OCI-LY3 (cell line): ENCODE data around the gene KCTD15.

Experiments used
- H2AFZ ChIP-seq: fragments of 200-600, 300-600 bp; shearing (Covaris generic); 2 replicates; pipeline ENCODE4 v1.6.0; 2014; ENCODE audit warnings: antibody characterized with exemption, low read depth, low read length
- H3K27ac ChIP-seq: fragments of 200-600, 300-600 bp; sonication (generic); 2 replicates; pipeline ENCODE4 v1.5.1; 2014; ENCODE audit warnings: mild to moderate bottlenecking, low read length, moderate library complexity, mixed read lengths
- H3K27me3 ChIP-seq: fragments of 200-600, 300-600 bp; sonication (generic); 2 replicates; pipeline ENCODE4 v1.6.1; 2014; ENCODE audit warnings: low read depth, low read length, mixed read lengths
- H3K36me3 ChIP-seq: fragments of 200-600, 300-600 bp; sonication (generic); replicated peaks from 2 replicates; pipeline ENCODE3; 2014; ENCODE audit warnings: low read depth, low read length, mixed read lengths
- H3K4me1 ChIP-seq: fragments of 300-600, 200-600 bp; sonication (generic); 2 replicates; pipeline ENCODE4 v1.6.1; 2014; ENCODE audit warnings: low read length, mixed read lengths
- H3K4me2 ChIP-seq: fragments of 200-600, 300-600 bp; sonication (generic); 2 replicates; pipeline ENCODE4 v1.6.1; 2014; ENCODE audit warnings: low read length, mixed read lengths
- H3K4me3 ChIP-seq: fragments of 300-600, 200-600 bp; sonication (generic); 2 replicates; pipeline ENCODE4 v1.5.1; 2014; ENCODE audit warnings: antibody characterized with exemption, mild to moderate bottlenecking, low read length, moderate library complexity
- H3K79me2 ChIP-seq: fragments of 300-600, 200-600 bp; shearing (Covaris generic); 2 replicates; pipeline ENCODE4 v1.6.1; 2014; ENCODE audit warnings: mild to moderate bottlenecking, low read length, mixed read lengths
- H3K9ac ChIP-seq: fragments of 300-600, 200-600 bp; shearing (Covaris generic); 2 replicates; pipeline ENCODE4 v1.6.0; 2014; ENCODE audit warnings: mild to moderate bottlenecking, low read length, moderate library complexity
- H3K9me3 ChIP-seq: fragments of 200-600, 300-600 bp; shearing (Covaris generic); 2 replicates; pipeline ENCODE4 v1.6.1; 2014; ENCODE audit warnings: low read length, mixed read lengths; ENCODE audit not compliant: insufficient read depth
- H4K20me1 ChIP-seq: fragments of 200-600, 300-600 bp; sonication (generic); 2 replicates; pipeline ENCODE4 v1.6.1; 2016; ENCODE audit warnings: low read length, mixed read lengths; ENCODE audit not compliant: insufficient read depth
- CTCF ChIP-seq: fragments of 200-600, 300-600 bp; sonication (generic); IDR thresholded peaks from 2 replicates; pipeline ENCODE4 v1.5.1; 2014; ENCODE audit warnings: antibody characterized with exemption, low read length, low read depth
- EZH2phosphoT487 ChIP-seq: fragments of 200-600 bp; shearing (Covaris generic); IDR thresholded peaks from 2 replicates; pipeline ENCODE4 v1.6.1; 2018; ENCODE audit warnings: antibody characterized with exemption, mixed run types, low read depth

The KCTD15 gene

GRCh38 chr19:33859016-33859415 lies 62.3 kb downstream of the KCTD15 start:
- Histone ChIP-seq H3K9me3 (no peaks in the 10 kb centered on the region), H3K27ac (no peak overlapping the region), H3K4me1 (no peaks in the 10 kb centered on the region), H3K4me2 (no peak overlapping the region), H3K4me3 (no peak overlapping the region), H4K20me1 (no peaks in the 10 kb centered on the region), H3K9ac (no peak overlapping the region), H3K27me3 (peaks cover 8% of the 10 kb centered on the region; the same call in 1 of the 2 replicates), H2AFZ (no peak overlapping the region), H3K36me3 (no peaks in the 10 kb centered on the region), H3K79me2 (no peaks in the 10 kb centered on the region)
- no peak for TF ChIP-seq EZH2phosphoT487
- no peak for TF ChIP-seq CTCF

- H3K36me3 ChIP-seq = no peaks in the 10 kb centered on the region
- TF ChIP-seq CTCF (no peak), EZH2phosphoT487 (no peak)
- no peaks in the 10 kb centered on the region for H3K9me3 ChIP-seq
- no peak overlapping the region for H3K9ac ChIP-seq
- H3K4me3 ChIP-seq = no peak overlapping the region
- H3K27ac ChIP-seq = no peak overlapping the region
- no peaks in the 10 kb centered on the region for H4K20me1 ChIP-seq
- no peak overlapping the region for H3K4me2 ChIP-seq
- no peaks in the 10 kb centered on the region for H3K79me2 ChIP-seq
- H2AFZ ChIP-seq = no peak overlapping the region
- peaks cover 8% of the 10 kb centered on the region; the same call in 1 of the 2 replicates for H3K27me3 ChIP-seq
- H3K4me1 ChIP-seq = no peaks in the 10 kb centered on the region
Measured at GRCh38 chr19:33860312-33861090, 63.8 kb downstream of the KCTD15 start.

GRCh38 chr19:33861950-33862349 lies 65.3 kb downstream of the KCTD15 start:
- H4K20me1 ChIP-seq = no peaks in the 10 kb centered on the region
- no peaks in the 10 kb centered on the region for H3K36me3 ChIP-seq
- H2AFZ ChIP-seq = no peak overlapping the region
- no peak overlapping the region for H3K9ac ChIP-seq
- no peak overlapping the region for H3K4me2 ChIP-seq
- H3K4me3 ChIP-seq = no peak overlapping the region
- no peak for TF ChIP-seq CTCF
- TF ChIP-seq EZH2phosphoT487 = no peak
- no peaks in the 10 kb centered on the region for H3K9me3 ChIP-seq
- H3K27ac ChIP-seq = no peak overlapping the region
- H3K4me1 ChIP-seq = no peaks in the 10 kb centered on the region
- H3K79me2 ChIP-seq = no peaks in the 10 kb centered on the region
- H3K27me3 ChIP-seq = peaks cover 4% of the 10 kb centered on the region; the same call in 1 of the 2 replicates

- Histone ChIP-seq H3K27ac (no peak overlapping the region), H2AFZ (no peak overlapping the region), H3K4me3 (no peak overlapping the region)
Measured at GRCh38 chr19:33862981-33863380, 66.3 kb downstream of the KCTD15 start.

More at GRCh38 chr19:33862981-33863380, 66.3 kb downstream of the KCTD15 start:
- Histone ChIP-seq H3K27me3 (0 out of 2 replicates have a peak, but pooled peaks cover 3% of the 10 kb centered on the region), H3K4me1 (no peaks in the 10 kb centered on the region), H3K9me3 (no peaks in the 10 kb centered on the region), H3K79me2 (no peaks in the 10 kb centered on the region), H4K20me1 (no peaks in the 10 kb centered on the region), H3K4me2 (no peak overlapping the region), H3K36me3 (no peaks in the 10 kb centered on the region), H3K9ac (no peak overlapping the region)
- no peak for TF ChIP-seq CTCF
- TF ChIP-seq EZH2phosphoT487 = no peak
